ENCODE data around the gene PRR18.

Gene PRR18

GRCh38 chr6:166305562-166306117 lies 2.6 kb downstream of the PRR18 start:
- no peak overlapping the region for H3K4me3 Mint-ChIP-seq
- DNase-seq (ENCODE audit: low spot score): no peak
- H3K4me1 Mint-ChIP-seq (ENCODE audit: low read depth): no peaks in the 10 kb centered on the region
- no peak overlapping the region for H3K27ac Mint-ChIP-seq
- H3K36me3 Mint-ChIP-seq (ENCODE audit: low read depth): no peaks in the 10 kb centered on the region
- H3K27me3 Mint-ChIP-seq (ENCODE audit: low read depth): peaks cover 61% of the 10 kb centered on the region
- H3K9me3 Mint-ChIP-seq: no peaks in the 10 kb centered on the region

DNA sequence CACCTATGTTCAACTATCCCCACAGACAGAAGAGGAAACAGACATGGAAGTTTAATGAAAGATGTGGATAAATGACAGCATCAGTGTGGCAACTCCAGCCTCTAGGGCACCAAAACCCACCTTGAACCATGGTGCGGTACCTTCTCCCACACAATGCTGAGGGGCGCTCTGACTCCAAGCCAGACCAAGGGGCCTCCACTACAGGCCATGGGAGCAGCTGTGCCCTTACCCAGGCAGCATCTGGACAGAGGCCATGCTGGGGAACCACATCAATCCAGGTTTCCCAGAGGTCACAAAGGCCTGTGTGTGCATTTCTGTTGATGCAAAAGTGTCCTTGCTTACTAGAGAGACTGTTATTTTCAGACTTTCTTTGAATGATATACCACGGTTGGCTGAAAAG lies 4.1 kb downstream of the PRR18 start:
- peaks cover 47% of the 10 kb centered on the region for H3K27me3 Mint-ChIP-seq (ENCODE audit: low read depth)
- H3K4me1 Mint-ChIP-seq (ENCODE audit: low read depth): no peaks in the 10 kb centered on the region
- no peak for DNase-seq (ENCODE audit: low spot score)
- H3K27ac Mint-ChIP-seq: no peak overlapping the region
- H3K36me3 Mint-ChIP-seq (ENCODE audit: low read depth): no peaks in the 10 kb centered on the region
- H3K9me3 Mint-ChIP-seq: no peaks in the 10 kb centered on the region
- H3K4me3 Mint-ChIP-seq: no peak overlapping the region

DNA sequence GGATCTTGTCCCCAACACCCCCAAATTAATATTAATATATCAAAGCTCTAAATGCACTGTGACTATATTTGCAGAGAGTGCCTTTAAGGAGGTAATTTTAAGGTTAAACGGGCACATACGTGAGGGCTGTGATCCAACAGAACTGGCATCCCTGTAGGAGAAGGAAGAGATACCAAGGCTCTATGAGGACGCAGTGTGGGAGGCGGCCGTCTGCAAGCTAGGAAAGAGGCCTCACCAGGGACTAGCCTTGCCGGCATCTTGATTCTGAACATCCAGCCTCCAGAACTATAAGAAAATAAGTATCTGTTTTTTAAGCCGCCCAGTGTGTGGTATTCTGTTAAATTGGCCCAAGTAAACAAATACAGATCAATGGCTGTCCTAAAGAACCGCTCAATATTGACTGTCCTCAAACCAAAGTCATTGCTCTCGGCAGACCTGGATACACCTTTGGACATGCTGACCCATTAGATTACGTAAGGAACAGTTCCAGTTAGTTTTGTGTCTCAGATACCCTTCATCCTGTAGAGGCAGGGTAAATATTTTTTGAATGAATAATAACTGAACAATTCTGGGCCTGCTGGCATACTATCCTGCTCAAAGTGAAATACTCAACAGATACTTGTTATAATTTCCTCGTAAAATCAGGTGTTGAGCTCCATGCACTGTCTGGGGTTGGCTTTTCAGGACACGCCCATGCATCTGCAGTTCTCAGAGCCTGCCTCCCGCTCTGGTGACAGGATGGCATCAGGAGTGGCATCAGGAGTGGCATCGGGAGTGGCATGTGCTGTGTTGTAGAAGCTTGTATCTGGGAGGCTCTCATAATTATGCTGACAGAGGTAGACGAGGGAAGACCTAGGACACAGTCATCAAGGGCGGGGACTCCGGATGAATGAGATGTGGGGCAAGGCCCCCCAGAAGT lies 6.3 kb downstream of the PRR18 start:
- Mint-ChIP-seq H3K9me3 (no peaks in the 10 kb centered on the region), H3K36me3 (ENCODE audit: low read depth) (no peaks in the 10 kb centered on the region), H3K27me3 (ENCODE audit: low read depth) (peaks cover 48% of the 10 kb centered on the region), H3K4me1 (ENCODE audit: low read depth) (no peaks in the 10 kb centered on the region), H3K27ac (no peak overlapping the region), H3K4me3 (no peak overlapping the region)
- no peak for DNase-seq (ENCODE audit: low spot score)

DNA sequence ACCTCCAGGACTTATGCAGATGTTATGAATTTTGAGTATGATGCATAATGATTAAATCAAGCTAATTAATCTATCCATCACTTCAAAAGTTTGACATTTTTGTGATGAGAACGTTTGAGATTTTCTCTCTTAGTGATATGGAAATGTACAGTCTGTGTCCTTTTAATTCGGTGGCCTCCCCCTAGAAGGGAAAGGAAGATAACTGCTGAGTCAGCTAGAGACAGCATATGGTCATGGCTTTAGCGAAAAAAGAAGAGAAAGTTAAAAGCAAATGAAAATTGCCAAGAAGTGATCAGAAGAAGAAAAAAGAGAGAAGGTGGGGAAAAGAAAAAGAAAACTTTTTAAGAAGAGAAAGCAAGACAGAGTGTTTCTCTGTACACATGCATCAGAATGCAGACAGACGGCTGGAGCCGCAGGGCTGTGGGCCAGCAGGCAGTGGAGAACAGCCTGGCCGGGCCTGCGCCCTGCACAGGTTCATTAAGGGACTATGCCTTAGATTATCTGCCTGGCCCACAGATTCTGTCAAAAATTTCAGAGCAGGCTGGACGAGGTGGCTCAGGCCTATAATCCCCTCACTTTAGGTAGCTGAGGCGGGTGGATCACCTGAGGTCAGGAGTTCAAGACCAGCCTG lies 7.7 kb downstream of the PRR18 start:
- no peaks in the 10 kb centered on the region for H3K9me3 Mint-ChIP-seq
- H3K4me1 Mint-ChIP-seq (ENCODE audit: low read depth): no peaks in the 10 kb centered on the region
- H3K36me3 Mint-ChIP-seq (ENCODE audit: low read depth): no peaks in the 10 kb centered on the region
- H3K4me3 Mint-ChIP-seq: no peak overlapping the region
- no peak for DNase-seq (ENCODE audit: low spot score)
- no peak overlapping the region for H3K27ac Mint-ChIP-seq
- peaks cover 43% of the 10 kb centered on the region for H3K27me3 Mint-ChIP-seq (ENCODE audit: low read depth)

GRCh38 chr6:166297606-166298005 lies 10.6 kb downstream of the PRR18 start:
- no peak overlapping the region for H3K27ac Mint-ChIP-seq
- peaks cover 38% of the 10 kb centered on the region for H3K27me3 Mint-ChIP-seq (ENCODE audit: low read depth)
- no peaks in the 10 kb centered on the region for H3K9me3 Mint-ChIP-seq
- no peaks in the 10 kb centered on the region for H3K36me3 Mint-ChIP-seq (ENCODE audit: low read depth)
- no peak for DNase-seq (ENCODE audit: low spot score)
- no peak overlapping the region for H3K4me3 Mint-ChIP-seq
- no peaks in the 10 kb centered on the region for H3K4me1 Mint-ChIP-seq (ENCODE audit: low read depth)

DNA sequence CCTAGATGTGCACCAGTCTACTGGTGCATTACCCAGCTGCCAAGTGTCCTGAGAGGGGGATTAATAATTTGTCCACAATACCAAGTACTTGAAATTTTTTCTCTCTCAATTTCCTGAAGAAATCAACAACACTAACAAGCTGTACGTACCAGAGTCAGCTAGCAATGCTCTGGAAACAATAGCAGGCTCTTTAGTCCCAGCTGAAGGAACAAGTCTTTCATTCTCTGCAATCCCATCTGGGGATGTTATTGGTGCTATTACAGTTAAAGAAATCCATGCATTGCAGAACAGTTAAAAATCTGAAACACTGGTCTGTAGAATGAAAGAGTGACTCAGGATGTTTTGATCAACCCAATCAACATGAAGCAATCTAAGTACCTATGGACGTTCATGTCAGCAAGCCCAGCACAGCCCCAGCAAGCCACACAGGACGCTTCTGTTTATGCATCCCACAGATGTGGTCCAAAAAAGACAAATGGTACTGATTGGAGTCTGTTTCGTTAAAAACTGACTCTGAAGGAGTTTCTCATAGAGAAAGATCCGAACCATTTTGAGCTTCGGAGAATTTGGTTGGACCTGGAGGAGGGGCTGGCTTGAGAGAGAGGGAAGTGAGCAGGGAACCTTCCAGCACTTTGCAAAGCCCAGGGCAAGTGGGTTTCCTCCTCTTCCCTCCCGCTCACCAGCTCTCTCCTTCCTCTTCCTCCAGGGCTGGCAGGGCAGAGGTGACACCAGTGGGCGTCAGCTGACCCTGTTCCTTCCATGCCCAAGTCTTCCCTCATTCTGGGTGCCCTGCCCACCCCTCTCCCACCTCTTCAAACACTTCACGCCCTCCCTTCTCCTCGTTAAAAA lies 11.9 kb downstream of the PRR18 start:
- H3K4me3 Mint-ChIP-seq: no peak overlapping the region
- H3K4me1 Mint-ChIP-seq (ENCODE audit: low read depth): no peaks in the 10 kb centered on the region
- peaks cover 34% of the 10 kb centered on the region for H3K27me3 Mint-ChIP-seq (ENCODE audit: low read depth)

DNA sequence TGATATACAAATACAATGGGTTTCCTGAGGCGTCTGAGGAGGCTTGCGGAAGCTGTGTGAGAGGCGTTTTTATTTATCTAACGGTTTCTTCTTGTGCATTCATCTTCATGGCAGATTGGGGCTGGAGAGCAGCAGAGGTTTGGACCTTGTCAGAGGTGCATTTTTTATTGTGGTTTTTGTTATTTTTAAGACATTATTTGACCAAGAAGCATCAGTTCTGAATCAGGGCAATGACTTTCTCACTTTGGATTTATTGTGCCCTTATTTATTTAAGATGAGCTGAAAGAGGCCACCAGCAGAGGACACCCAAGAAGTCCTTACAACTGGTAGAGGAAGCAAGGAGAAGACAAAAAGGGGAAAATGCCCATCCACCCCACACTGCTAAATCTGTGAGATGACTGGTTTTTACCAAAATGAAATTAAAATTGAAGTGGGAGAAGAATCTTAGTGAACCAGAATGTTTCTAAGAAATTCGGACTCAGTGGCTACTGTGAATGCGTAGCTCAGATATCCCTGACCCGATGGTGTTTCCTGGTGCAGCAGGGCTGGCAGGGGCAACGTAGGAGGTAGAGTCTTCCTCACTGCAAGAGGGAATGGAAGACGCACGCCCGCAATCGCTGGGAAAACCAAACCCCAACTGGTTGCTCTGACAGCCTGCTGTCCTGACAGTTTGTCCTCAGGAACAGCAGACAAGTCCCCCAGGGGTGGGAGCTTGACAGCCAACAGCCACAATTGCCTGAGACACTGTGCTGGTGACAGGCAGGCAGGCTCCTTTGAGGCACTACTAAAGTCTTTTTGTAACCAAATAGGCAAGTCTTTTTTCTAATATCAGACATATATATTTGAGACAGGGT lies 14.2 kb downstream of the PRR18 start:
- H3K4me3 Mint-ChIP-seq: no peak overlapping the region
- DNase-seq (ENCODE audit: low spot score): no peak
- H3K27ac Mint-ChIP-seq: no peak overlapping the region
- peaks cover 36% of the 10 kb centered on the region for H3K27me3 Mint-ChIP-seq (ENCODE audit: low read depth)
- H3K9me3 Mint-ChIP-seq: no peaks in the 10 kb centered on the region
- no peaks in the 10 kb centered on the region for H3K4me1 Mint-ChIP-seq (ENCODE audit: low read depth)
- no peaks in the 10 kb centered on the region for H3K36me3 Mint-ChIP-seq (ENCODE audit: low read depth)

More for the DNA sequence above, 11.9 kb downstream of the PRR18 start:
- no peak for DNase-seq (ENCODE audit: low spot score)
- Mint-ChIP-seq H3K27ac (no peak overlapping the region), H3K36me3 (ENCODE audit: low read depth) (no peaks in the 10 kb centered on the region), H3K9me3 (no peaks in the 10 kb centered on the region)

DNA sequence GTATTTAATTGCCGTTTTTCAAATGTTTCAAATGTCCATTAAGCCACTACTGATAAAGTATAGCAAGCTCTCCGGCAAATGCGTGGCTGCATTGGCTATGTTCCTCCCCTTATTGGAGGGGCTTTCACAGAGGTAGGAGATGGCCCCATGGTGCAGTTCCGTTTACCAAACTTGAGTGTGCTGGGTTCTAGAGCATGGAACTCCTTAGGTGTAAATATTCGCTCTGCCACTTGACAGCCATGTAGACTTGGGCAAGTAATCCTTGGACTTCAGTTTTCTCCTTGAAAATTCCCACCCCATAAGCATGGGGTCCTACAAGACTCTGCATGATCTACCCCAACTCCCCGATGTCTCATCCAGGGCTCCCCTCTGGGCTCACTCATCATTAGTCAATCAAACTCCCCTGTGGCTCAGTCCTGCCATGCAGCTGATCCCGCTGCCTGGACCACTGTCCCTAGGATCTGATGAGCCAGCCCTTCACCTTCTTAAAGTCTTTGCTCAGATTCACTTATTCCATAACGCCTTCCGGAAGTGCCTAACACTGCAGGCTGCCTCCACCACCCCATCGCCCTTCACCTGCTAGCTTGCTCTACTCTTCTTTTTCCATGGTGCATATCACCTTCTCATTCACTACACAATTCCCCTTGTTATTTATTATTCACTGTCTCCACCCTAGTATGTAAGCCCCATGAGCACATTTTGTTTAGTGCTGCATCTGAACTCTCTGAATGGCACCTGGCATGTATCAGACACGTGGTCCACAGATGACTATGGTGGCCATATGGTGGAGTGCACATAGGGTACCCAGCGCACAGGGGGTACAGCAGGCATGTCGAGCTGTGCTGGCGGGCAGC lies 18.8 kb downstream of the PRR18 start:
- Mint-ChIP-seq H3K36me3 (ENCODE audit: low read depth) (no peaks in the 10 kb centered on the region), H3K4me3 (no peak overlapping the region), H3K9me3 (no peaks in the 10 kb centered on the region), H3K4me1 (ENCODE audit: low read depth) (no peaks in the 10 kb centered on the region), H3K27me3 (ENCODE audit: low read depth) (peaks cover 19% of the 10 kb centered on the region), H3K27ac (no peak overlapping the region)
- no peak for DNase-seq (ENCODE audit: low spot score)

DNA sequence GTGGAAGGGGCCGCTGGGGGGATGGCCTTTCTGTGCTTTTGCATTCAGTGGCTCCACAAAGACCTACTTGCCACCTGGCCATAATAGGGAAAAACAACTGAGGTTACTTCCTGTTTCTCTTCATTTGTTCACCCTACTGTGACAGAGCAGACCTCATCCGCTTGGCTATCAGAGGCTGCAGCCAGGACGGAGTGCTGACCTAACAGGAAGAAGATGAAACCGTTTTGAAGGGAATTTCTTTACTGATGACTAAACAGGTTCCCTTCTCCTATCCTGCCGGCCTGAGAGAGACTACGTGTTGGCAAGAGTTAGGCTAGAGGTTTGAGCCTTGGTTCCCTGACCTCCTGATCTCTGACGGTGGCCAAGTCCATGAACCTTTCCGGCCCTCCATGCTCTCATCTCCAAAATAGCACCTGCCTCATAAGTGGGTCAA lies 21.3 kb downstream of the PRR18 start:
- H3K4me3 Mint-ChIP-seq: no peak overlapping the region
- no peaks in the 10 kb centered on the region for H3K36me3 Mint-ChIP-seq (ENCODE audit: low read depth)
- peaks cover 14% of the 10 kb centered on the region for H3K27me3 Mint-ChIP-seq (ENCODE audit: low read depth)
- H3K4me1 Mint-ChIP-seq (ENCODE audit: low read depth): no peaks in the 10 kb centered on the region
- DNase-seq (ENCODE audit: low spot score): no peak
- no peak overlapping the region for H3K27ac Mint-ChIP-seq
- no peaks in the 10 kb centered on the region for H3K9me3 Mint-ChIP-seq

GRCh38 chr6:166285233-166285632 lies 23.0 kb downstream of the PRR18 start:
- Mint-ChIP-seq H3K36me3 (ENCODE audit: low read depth) (no peaks in the 10 kb centered on the region), H3K4me3 (no peak overlapping the region), H3K27me3 (ENCODE audit: low read depth) (peaks cover 10% of the 10 kb centered on the region), H3K9me3 (no peaks in the 10 kb centered on the region), H3K27ac (no peak overlapping the region), H3K4me1 (ENCODE audit: low read depth) (no peaks in the 10 kb centered on the region)
- no peak for DNase-seq (ENCODE audit: low spot score)

GRCh38 chr6:166284640-166285039 lies 23.6 kb downstream of the PRR18 start:
- Mint-ChIP-seq H3K9me3 (no peaks in the 10 kb centered on the region), H3K4me1 (ENCODE audit: low read depth) (no peaks in the 10 kb centered on the region), H3K36me3 (ENCODE audit: low read depth) (no peaks in the 10 kb centered on the region), H3K27ac (no peak overlapping the region), H3K27me3 (ENCODE audit: low read depth) (peaks cover 10% of the 10 kb centered on the region), H3K4me3 (no peak overlapping the region)
- DNase-seq (ENCODE audit: low spot score): no peak

- H3K4me1 Mint-ChIP-seq (ENCODE audit: low read depth): no peaks in the 10 kb centered on the region
- peaks cover 10% of the 10 kb centered on the region for H3K27me3 Mint-ChIP-seq (ENCODE audit: low read depth)
- H3K9me3 Mint-ChIP-seq: no peaks in the 10 kb centered on the region
- no peak overlapping the region for H3K27ac Mint-ChIP-seq
- DNase-seq (ENCODE audit: low spot score): no peak
- no peaks in the 10 kb centered on the region for H3K36me3 Mint-ChIP-seq (ENCODE audit: low read depth)
- no peak overlapping the region for H3K4me3 Mint-ChIP-seq
Observed at GRCh38 chr6:166282394-166283032, 25.7 kb downstream of the PRR18 start.
